Measurements from ENCODE around the gene TGFB2. TPM values are rescaled to one million over a fixed set of nuclear protein-coding genes. Genes with fewer than 3 reads are reported as not detected.

TGFB2 gene
- total RNA-seq, 1 donor from 2014 or later, result 10.3 TPM

GRCh38 chr1:218424502-218424901, 79.4 kb downstream of the TGFB2 start:
- no peak for DNase-seq (ENCODE audit: low spot score)

DNA sequence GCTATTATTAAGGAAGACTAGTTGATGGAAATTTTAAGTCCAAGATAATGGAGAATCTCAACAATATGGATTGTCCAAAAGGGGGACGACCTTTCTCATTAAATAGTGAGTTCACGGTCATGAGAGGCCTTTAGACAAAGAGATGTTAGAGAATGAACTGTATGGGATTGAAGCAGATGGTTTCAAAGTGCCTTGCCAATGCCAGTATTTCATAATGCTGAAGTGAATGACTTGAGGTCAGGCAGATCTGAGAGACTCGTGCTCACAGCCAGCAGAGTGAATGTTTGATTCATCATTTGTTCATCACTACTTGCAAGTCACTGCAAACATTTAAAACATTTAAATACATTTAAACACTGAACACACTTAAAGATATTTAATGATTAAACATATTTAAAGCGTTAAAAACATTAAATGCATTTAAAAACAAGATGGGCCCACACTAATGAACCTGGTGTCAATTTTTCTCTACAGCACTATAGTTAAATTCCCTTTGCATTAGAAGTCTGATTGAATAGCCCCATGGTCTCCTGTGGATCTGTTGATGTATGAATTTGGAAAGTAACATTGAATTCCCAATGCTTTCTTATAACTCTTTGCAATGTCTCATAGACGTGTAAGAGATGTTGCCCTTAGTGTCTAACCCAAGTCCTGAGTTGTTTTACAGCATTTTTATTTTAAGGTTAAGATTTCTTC, 80.7 kb downstream of the TGFB2 start:
- no peak for DNase-seq (ENCODE audit: low spot score)

DNA sequence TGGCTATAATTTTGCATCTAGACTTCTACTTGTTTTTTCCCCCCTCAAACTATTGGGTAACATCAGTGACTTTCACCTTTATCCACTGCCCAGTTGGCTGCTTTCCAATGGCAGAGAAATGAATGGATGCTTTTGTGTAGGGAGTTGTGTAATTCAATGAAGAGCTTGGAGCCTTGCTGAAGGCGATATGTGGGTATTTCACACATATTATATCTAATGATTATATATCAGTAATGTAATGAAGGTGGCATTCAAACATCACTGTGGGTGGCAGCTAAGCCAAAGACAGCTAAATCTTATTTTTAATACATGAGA, 81.2 kb downstream of the TGFB2 start:
- DNase-seq (ENCODE audit: low spot score), result no peak

DNA sequence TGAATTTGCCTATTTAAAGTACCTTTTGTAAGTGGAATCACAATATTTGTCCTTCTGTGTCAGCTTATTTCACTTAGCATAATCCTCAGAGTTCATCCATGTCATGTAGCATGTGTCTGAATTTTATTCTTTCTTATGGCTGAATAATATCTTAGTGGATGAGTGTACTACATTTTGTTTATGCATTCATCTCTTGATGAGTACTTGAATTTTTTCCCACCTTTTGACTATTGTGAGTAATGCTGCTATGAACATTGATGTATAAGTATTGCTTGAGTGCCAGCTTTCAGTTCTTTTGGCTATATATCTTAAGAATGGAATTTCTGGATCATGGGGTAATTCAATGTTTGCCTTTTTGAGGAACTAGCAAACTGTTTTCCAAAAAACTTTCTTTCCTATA, 84.2 kb downstream of the TGFB2 start:
- DNase-seq (ENCODE audit: low spot score), result no peak

- no peak for DNase-seq (ENCODE audit: low spot score)
These were observed 85.2 kb downstream of the TGFB2 start for GRCh38 chr1:218430346-218430745.

- no peak for DNase-seq (ENCODE audit: low spot score)
These were observed 85.7 kb downstream of the TGFB2 start for GRCh38 chr1:218430822-218431221.

GRCh38 chr1:218431476-218431875, 86.3 kb downstream of the TGFB2 start:
- DNase-seq (ENCODE audit: low spot score), result no peak

DNA sequence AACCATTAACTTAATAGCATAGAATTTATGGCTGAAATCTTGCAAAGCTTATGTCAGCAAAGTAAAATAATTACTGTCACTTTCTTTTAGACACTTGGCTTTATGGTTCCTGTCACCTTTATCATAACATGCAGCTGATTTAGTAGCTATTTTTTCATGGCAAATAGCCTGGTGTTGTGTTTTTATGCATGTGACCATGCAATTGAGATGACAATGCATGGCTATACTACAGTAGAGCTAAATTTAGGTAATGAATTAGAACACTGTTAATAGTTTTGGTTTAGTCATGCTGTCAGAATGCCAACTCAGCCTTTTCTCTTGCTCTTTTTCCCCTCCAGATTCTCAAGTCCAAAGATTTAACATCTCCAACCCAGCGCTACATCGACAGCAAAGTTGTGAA, 88.6 kb downstream of the TGFB2 start:
- DNase-seq (ENCODE audit: low spot score), result no peak

- DNase-seq (ENCODE audit: low spot score), result no peak
These were observed 90.4 kb downstream of the TGFB2 start for GRCh38 chr1:218435528-218435927.

- no peak for DNase-seq (ENCODE audit: low spot score)
These were observed 91.2 kb downstream of the TGFB2 start for GRCh38 chr1:218436346-218436745.

- no peak for DNase-seq (ENCODE audit: low spot score)
These were observed 91.9 kb downstream of the TGFB2 start for GRCh38 chr1:218436997-218437396.

DNA sequence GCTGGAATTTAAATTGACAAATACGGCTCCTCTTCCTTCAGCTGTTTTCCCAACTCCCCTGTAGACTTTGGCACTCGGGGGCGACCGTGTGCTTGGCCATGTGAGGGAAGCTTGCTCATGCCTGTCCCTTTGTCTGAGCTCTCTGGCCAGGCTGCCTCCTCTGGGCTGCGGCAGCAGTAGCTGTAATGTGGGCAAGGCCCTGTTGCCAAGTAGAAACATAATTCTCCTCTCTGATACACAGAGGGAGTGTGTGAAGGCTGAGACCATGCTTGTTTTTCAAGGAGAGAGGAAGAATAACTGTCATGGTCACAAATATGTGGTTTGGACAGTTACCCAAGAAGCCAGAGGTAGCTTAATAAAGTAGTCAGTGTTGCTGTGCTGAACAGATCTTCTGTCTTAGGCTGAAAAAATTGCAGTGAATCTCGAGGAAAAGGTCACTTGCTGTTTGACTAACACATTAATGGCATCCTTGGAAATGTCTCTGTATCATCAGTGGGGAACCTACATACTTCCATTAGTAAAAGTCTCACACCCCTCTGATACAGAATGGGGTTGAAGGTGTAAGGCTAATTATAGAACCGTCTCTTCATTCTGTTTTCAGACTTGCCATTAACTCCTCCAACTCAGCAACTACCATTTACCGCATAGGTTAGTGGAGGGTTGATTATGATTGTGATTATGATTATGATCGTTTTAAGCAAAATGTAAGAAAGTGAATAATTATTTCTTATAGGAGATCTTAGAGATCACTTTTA, 94.6 kb downstream of the TGFB2 start:
- DNase-seq (ENCODE audit: low spot score), result no peak

DNA sequence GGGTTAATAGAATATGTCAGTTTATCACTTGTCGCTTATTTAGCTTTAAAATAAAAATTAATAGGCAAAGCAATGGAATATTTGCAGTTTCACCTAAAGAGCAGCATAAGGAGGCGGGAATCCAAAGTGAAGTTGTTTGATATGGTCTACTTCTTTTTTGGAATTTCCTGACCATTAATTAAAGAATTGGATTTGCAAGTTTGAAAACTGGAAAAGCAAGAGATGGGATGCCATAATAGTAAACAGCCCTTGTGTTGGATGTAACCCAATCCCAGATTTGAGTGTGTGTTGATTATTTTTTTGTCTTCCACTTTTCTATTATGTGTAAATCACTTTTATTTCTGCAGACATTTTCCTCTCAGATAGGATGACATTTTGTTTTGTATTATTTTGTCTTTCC, 98.1 kb downstream of the TGFB2 start:
- no peak for DNase-seq (ENCODE audit: low spot score)

GRCh38 chr1:218444173-218444572, 99.0 kb downstream of the TGFB2 start:
- no peak for DNase-seq (ENCODE audit: low spot score)

GRCh38 chr1:218444588-218444987, 99.5 kb downstream of the TGFB2 start:
- DNase-seq (ENCODE audit: low spot score), result no peak

GRCh38 chr1:218447010-218447689, 102.0 kb downstream of the TGFB2 start:
- DNase-seq (ENCODE audit: low spot score), result no peak

- DNase-seq (ENCODE audit: low spot score), result no peak
These were observed 106.3 kb downstream of the TGFB2 start for GRCh38 chr1:218451415-218451814.

DNA sequence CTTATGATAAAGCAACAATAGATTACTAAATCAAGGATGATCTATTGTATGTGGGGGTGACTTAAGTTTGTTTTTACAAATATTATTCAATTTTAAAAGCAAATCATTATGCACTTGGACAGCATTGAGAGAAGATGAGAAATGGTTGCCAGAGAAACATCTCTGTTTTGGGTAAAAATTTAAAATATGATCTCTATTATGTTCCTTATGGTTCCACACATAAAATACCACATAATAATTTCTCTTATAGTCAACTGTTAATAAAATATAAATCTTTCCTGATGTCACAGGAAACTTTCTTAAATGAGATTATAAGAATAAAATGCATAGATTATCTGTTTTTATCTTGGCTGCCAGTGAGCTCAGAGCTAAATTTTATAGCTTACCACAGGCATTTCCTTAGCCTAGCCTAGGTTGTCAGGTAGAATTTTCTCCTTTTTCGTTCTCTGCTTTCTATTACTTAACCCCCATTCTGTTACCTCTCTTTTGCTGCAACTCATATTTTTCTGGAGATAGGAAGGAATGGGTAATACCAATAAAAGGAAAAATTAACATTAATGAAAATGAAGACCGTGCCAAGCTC, 109.7 kb downstream of the TGFB2 start:
- DNase-seq (ENCODE audit: low spot score), result no peak

- no peak for DNase-seq (ENCODE audit: low spot score)
These were observed 111.3 kb downstream of the TGFB2 start for GRCh38 chr1:218456444-218456843.

DNA sequence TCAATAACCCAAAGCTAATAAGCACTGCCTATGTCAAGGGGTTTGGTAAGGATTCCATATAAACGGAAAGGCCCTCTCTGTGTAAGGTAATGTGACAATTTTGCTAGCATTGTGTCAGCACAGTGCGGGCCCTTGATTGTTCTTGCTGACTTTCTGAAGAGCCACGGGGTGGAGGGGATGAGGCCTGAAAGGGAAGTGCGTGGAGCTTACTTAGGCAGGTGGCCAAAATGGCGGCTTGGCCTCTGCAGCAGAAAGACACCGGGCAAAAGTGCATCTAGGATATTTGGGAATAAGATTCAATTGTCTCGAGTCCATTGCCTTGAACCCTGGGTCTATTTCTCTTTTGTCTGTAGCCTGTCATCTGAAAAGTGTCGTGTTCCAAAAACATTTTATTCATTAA, 114.3 kb downstream of the TGFB2 start:
- no peak for DNase-seq (ENCODE audit: low spot score)

- DNase-seq (ENCODE audit: low spot score), result peak; percentile 17
These were observed 115.0 kb downstream of the TGFB2 start for GRCh38 chr1:218459878-218460711.

- DNase-seq (ENCODE audit: low spot score), result no peak
These were observed 116.2 kb downstream of the TGFB2 start for GRCh38 chr1:218461351-218461750.
